ENCODE data around the gene ADAM10. TPM values are rescaled to one million over a fixed set of nuclear protein-coding genes. Genes with fewer than 3 reads are reported as not detected.

ADAM10 gene
- polyA plus RNA-seq, 3 donors = 66.0 to 269 (median 149) TPM

GRCh38 chr15:58686286-58686685 lies 63.2 kb downstream of the ADAM10 start:
- Histone ChIP-seq H3K4me1 (ENCODE audit: control insufficient read depth in 1 of 2, insufficient read depth in 2 of 2, low read length in 2 of 2) (no peaks in the 10 kb centered on the region), H3K79me2 (ENCODE audit: insufficient read depth, low read length) (peaks cover 91% of the 10 kb centered on the region), H2AFZ (ENCODE audit: insufficient read depth, low read depth, low read length, poor library complexity, severe bottlenecking) (no peak overlapping the region), H3K4me2 (replicated peaks; ENCODE audit: extremely low read depth, low read length, poor library complexity, severe bottlenecking) (no peak overlapping the region), H3K4me3 (replicated peaks in 1 of 3; ENCODE audit: low read depth in 2 of 3, low read length in 3 of 3) (no peak overlapping the region), H3K27me3 (ENCODE audit: control insufficient read depth in 2 of 2, insufficient read depth in 2 of 2, low read length in 2 of 2) (no peaks in the 10 kb centered on the region), H4K20me1 (ENCODE audit: insufficient read depth, low read length) (peaks cover 99% of the 10 kb centered on the region), H3K9me3 (replicated peaks in 1 of 2; ENCODE audit: control insufficient read depth in 1 of 2, insufficient read depth in 1 of 2, low read length in 2 of 2) (no peaks in the 10 kb centered on the region), H3K27ac (ENCODE audit: low read depth in 1 of 2, low read length in 2 of 2) (no peak overlapping the region), H3K36me3 (replicated peaks in 1 of 2; ENCODE audit: control insufficient read depth in 1 of 2, insufficient read depth in 2 of 2, low read length in 2 of 2) (peaks cover 2 to 20% of the 10 kb centered on the region in 2 donors), H3K9ac (ENCODE audit: insufficient read depth, low read length, poor library complexity, severe bottlenecking) (no peak overlapping the region)
- Mint-ChIP-seq H3K9me3 (no peaks in the 10 kb centered on the region), H3K36me3 (peaks cover 11 to 16% of the 10 kb centered on the region in 2 donors), H3K4me1 (peaks cover 17% of the 10 kb centered on the region), H3K27me3 (ENCODE audit: low read depth in 3 of 3) (no peaks in the 10 kb centered on the region), H3K27ac (no peak overlapping the region), H3K4me3 (no peak overlapping the region)
- 96% methylated on average over 7 of the region's 8 CpGs for WGBS (ENCODE audit: insufficient coverage)
- intact Hi-C loops (cut with micrococcal nuclease) = loop anchor here in 1 of 2 donors (10.0 kb wide), 1 partner anchor 59 kb away; the partner anchor contains the start of gene ADAM10
- DNase-seq = no peak
- no peak for TF ChIP-seq CTCF (IDR thresholded peaks at IDR 0.05)

GRCh38 chr15:58684751-58685150 lies 64.8 kb downstream of the ADAM10 start:
- H3K36me3 Mint-ChIP-seq = peaks cover 11 to 19% of the 10 kb centered on the region in 2 donors
- Histone ChIP-seq H3K9ac (ENCODE audit: insufficient read depth, low read length, poor library complexity, severe bottlenecking) (no peak overlapping the region), H3K36me3 (replicated peaks in 1 of 2; ENCODE audit: control insufficient read depth in 1 of 2, insufficient read depth in 2 of 2, low read length in 2 of 2) (peaks cover 5 to 28% of the 10 kb centered on the region in 2 donors), H3K9me3 (replicated peaks in 1 of 2; ENCODE audit: control insufficient read depth in 1 of 2, insufficient read depth in 1 of 2, low read length in 2 of 2) (no peaks in the 10 kb centered on the region), H3K79me2 (ENCODE audit: insufficient read depth, low read length) (peaks cover 91% of the 10 kb centered on the region), H3K4me3 (replicated peaks in 1 of 3; ENCODE audit: low read depth in 2 of 3, low read length in 3 of 3) (no peak overlapping the region), H4K20me1 (ENCODE audit: insufficient read depth, low read length) (peaks cover 99% of the 10 kb centered on the region), H3K27ac (ENCODE audit: low read depth in 1 of 2, low read length in 2 of 2) (no peak overlapping the region), H3K4me1 (ENCODE audit: control insufficient read depth in 1 of 2, insufficient read depth in 2 of 2, low read length in 2 of 2) (no peaks in the 10 kb centered on the region), H3K4me2 (replicated peaks; ENCODE audit: extremely low read depth, low read length, poor library complexity, severe bottlenecking) (no peak overlapping the region), H2AFZ (ENCODE audit: insufficient read depth, low read depth, low read length, poor library complexity, severe bottlenecking) (no peak overlapping the region), H3K27me3 (ENCODE audit: control insufficient read depth in 2 of 2, insufficient read depth in 2 of 2, low read length in 2 of 2) (no peaks in the 10 kb centered on the region)
- H3K9me3 Mint-ChIP-seq = no peaks in the 10 kb centered on the region
- H3K27ac Mint-ChIP-seq = peak overlapping the region in 1 of 7 donors; percentile 11
- H3K4me3 Mint-ChIP-seq = no peak overlapping the region
- no peaks in the 10 kb centered on the region for H3K27me3 Mint-ChIP-seq (ENCODE audit: low read depth in 3 of 3)
- WGBS (ENCODE audit: insufficient coverage) = 100% methylated on average over 2 of the region's 4 CpGs
- TF ChIP-seq CTCF (IDR thresholded peaks at IDR 0.05) = no peak
- no peak for DNase-seq
- peaks cover 3% of the 10 kb centered on the region for H3K4me1 Mint-ChIP-seq
- intact Hi-C loops (cut with micrococcal nuclease) = loop anchor here in 1 of 2 donors (10.0 kb wide), 1 partner anchor 60 kb away; the partner anchor contains the start of gene ADAM10
